Loucy (cell line): Measurements from ENCODE around the gene KIAA1328.

Source experiments
- H2AFZ ChIP-seq: fragments of 200-600 bp; sonication (generic); 2 replicates; pipeline ENCODE4 v1.6.0; 2016; ENCODE audit warnings: antibody characterized with exemption, mild to moderate bottlenecking, low read length, moderate library complexity
- H3F3A ChIP-seq: fragments of 200-600 bp; 2 replicates; pipeline ENCODE4 v1.6.0; 2016; ENCODE audit warnings: antibody characterized with exemption, low read depth, mild to moderate bottlenecking
- H3K27me3 ChIP-seq: fragments of 200-600 bp; sonication (generic); 2 replicates; pipeline ENCODE4 v1.6.1; 2014; ENCODE audit warnings: low read length, mild to moderate bottlenecking; ENCODE audit not compliant: insufficient read depth, poor library complexity, severe bottlenecking
- H3K36me3 ChIP-seq: fragments of 200-600 bp; sonication (generic); 2 replicates; pipeline ENCODE4 v1.6.1; 2016; ENCODE audit warnings: low read length; ENCODE audit not compliant: insufficient read depth
- H3K4me1 ChIP-seq: fragments of 200-600 bp; sonication (generic); 2 replicates; pipeline ENCODE4 v1.5.1; 2014; ENCODE audit warnings: low read length, mild to moderate bottlenecking; ENCODE audit not compliant: insufficient read depth, poor library complexity, severe bottlenecking
- H3K4me2 ChIP-seq: fragments of 200-600 bp; sonication (generic); 2 replicates; pipeline ENCODE4 v1.6.0; 2014; ENCODE audit warnings: antibody characterized with exemption, low read length, low read depth, mild to moderate bottlenecking; ENCODE audit not compliant: poor library complexity, severe bottlenecking
- H3K4me3 ChIP-seq: fragments of 200-600 bp; sonication (generic); 2 replicates; pipeline ENCODE4 v1.5.1; 2014; ENCODE audit warnings: low read length, mild to moderate bottlenecking, mixed read lengths; ENCODE audit not compliant: poor library complexity, severe bottlenecking
- H3K79me2 ChIP-seq: fragments of 200-600 bp; sonication (generic); 2 replicates; pipeline ENCODE4 v1.6.1; 2014; ENCODE audit warnings: low read length; ENCODE audit not compliant: insufficient read depth
- H3K9ac ChIP-seq: fragments of 200-600 bp; sonication (generic); 2 replicates; pipeline ENCODE4 v1.6.0; 2014; ENCODE audit warnings: mild to moderate bottlenecking, low read depth, low read length, moderate library complexity; ENCODE audit not compliant: poor library complexity, severe bottlenecking
- H3K9me2 ChIP-seq: fragments of 200-600 bp; sonication (generic); replicated peaks from 2 replicates; pipeline ENCODE4 v1.6.1; 2016; ENCODE audit warnings: low read depth, low read length, mixed read lengths
- H3K9me3 ChIP-seq: fragments of 200-600 bp; sonication (generic); 2 replicates; pipeline ENCODE4 v1.6.1; 2014; ENCODE audit warnings: mild to moderate bottlenecking, antibody characterized with exemption, low read length, low read depth; ENCODE audit not compliant: insufficient read depth
- H4K20me1 ChIP-seq: fragments of 200-600 bp; sonication (generic); 2 replicates; pipeline ENCODE4 v1.6.0; 2014; ENCODE audit warnings: antibody characterized with exemption, low read length, mild to moderate bottlenecking; ENCODE audit not compliant: insufficient read depth, poor library complexity, severe bottlenecking
- EZH2phosphoT487 ChIP-seq: fragments of 200-600 bp; IDR thresholded peaks from 2 replicates; pipeline ENCODE4 v1.6.1; 2018; ENCODE audit warnings: antibody characterized with exemption, mild to moderate bottlenecking, moderate library complexity, borderline replicate concordance
- TF ChIP-seq, protein P1 (sequence below): fragments of 200-600 bp; sonication (generic); conservative IDR thresholded peaks from 2 replicates; pipeline ENCODE4 v1.5.1; 2014; ENCODE audit warnings: mild to moderate bottlenecking, antibody characterized with exemption, low read length

KIAA1328 gene

DNA sequence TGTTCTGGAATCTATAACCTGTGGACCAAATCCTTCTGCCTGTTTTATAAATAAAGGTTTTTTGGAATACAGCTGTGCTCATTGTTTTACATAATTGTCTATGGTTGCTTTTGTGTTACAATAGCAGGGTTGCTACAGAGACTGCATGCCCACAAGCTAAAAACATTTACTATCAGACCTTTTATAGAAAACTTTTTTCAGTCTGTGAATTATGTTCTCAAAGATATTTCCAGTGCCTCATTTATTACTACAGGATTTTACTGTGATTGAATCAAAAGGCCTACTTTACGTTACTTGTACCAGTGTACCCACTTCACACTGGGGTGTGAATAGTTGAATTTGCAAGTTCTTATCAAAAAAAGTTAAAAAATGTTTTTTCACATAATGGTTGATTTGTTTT, 7.0 kb downstream of the KIAA1328 start:
- Histone ChIP-seq H3K9ac (no peak overlapping the region), H3K4me2 (no peak overlapping the region), H4K20me1 (no peaks in the 10 kb centered on the region), H2AFZ (no peak overlapping the region), H3K36me3 (no peaks in the 10 kb centered on the region), H3K4me3 (no peak overlapping the region), H3K79me2 (peaks cover 10% of the 10 kb centered on the region; the same call in 1 of the 2 replicates), H3F3A (no peaks in the 10 kb centered on the region), H3K9me2 (no peaks in the 10 kb centered on the region), H3K27me3 (no peaks in the 10 kb centered on the region), H3K4me1 (peaks cover 16% of the 10 kb centered on the region), H3K9me3 (no peaks in the 10 kb centered on the region)
- TF ChIP-seq EZH2phosphoT487, result no peak
- TF ChIP-seq, protein P1, sequence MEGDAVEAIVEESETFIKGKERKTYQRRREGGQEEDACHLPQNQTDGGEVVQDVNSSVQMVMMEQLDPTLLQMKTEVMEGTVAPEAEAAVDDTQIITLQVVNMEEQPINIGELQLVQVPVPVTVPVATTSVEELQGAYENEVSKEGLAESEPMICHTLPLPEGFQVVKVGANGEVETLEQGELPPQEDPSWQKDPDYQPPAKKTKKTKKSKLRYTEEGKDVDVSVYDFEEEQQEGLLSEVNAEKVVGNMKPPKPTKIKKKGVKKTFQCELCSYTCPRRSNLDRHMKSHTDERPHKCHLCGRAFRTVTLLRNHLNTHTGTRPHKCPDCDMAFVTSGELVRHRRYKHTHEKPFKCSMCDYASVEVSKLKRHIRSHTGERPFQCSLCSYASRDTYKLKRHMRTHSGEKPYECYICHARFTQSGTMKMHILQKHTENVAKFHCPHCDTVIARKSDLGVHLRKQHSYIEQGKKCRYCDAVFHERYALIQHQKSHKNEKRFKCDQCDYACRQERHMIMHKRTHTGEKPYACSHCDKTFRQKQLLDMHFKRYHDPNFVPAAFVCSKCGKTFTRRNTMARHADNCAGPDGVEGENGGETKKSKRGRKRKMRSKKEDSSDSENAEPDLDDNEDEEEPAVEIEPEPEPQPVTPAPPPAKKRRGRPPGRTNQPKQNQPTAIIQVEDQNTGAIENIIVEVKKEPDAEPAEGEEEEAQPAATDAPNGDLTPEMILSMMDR, result no peak

DNA sequence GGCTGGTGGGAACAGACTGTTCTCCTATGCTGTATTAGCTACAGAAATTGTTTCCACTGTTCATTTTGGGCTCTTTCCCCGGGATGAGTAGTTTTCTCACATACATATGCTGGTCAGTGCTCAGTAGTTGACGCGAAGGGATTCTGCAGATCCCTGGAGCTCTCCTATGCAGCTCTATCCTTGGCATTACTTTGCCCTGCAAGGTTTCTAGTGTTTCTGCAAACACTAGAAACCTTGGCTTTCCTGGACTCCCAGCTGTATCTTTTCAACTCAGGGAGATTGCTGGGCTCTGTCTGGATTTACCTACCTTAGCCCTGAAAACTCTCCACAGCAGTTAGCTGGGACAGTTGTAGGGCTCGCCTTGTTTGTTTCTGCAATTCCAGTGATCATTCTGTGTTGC, 10.9 kb downstream of the KIAA1328 start:
- no peak for TF ChIP-seq EZH2phosphoT487
- TF ChIP-seq, protein P1, result no peak
- no peaks in the 10 kb centered on the region for H3K9me3 ChIP-seq

DNA sequence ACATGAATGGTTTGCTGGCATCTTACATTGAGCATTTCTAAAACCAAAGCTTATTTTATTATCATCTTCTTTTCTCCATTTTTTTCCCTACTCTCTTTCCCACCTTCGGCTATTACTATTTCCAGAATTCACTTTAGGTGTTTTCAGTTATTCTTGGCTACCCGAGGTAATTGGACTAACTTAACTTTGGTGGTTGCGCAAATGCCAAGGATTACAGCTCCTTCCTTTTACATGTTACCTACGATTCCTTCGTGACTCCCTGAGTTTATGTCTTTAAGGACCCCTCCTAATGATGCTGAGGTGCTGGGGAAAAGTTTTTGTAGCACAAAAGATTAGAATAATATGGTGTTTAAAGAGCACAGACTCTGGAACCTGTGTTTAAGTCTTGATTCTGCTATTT, 14.3 kb downstream of the KIAA1328 start:
- peak overlapping the region; percentile 58 for H3K4me2 ChIP-seq
- no peaks in the 10 kb centered on the region for H3K27me3 ChIP-seq
- H3F3A ChIP-seq, result no peaks in the 10 kb centered on the region
- no peak overlapping the region for H3K9ac ChIP-seq
- H3K79me2 ChIP-seq, result no peaks in the 10 kb centered on the region
- H3K36me3 ChIP-seq, result no peaks in the 10 kb centered on the region
- no peaks in the 10 kb centered on the region for H4K20me1 ChIP-seq
- TF ChIP-seq, protein P1, result no peak
- TF ChIP-seq EZH2phosphoT487, result no peak
- no peaks in the 10 kb centered on the region for H3K9me2 ChIP-seq
- peak overlapping the region; percentile 34 for H3K4me3 ChIP-seq
- peaks cover 16% of the 10 kb centered on the region for H3K4me1 ChIP-seq
- no peak overlapping the region for H2AFZ ChIP-seq
- no peaks in the 10 kb centered on the region for H3K9me3 ChIP-seq

More for the DNA sequence above, 10.9 kb downstream of the KIAA1328 start:
- no peak overlapping the region for H2AFZ ChIP-seq
- no peaks in the 10 kb centered on the region for H3K79me2 ChIP-seq
- H3K4me3 ChIP-seq, result no peak overlapping the region
- no peaks in the 10 kb centered on the region for H3K9me2 ChIP-seq
- H3K27me3 ChIP-seq, result no peaks in the 10 kb centered on the region
- no peaks in the 10 kb centered on the region for H4K20me1 ChIP-seq
- no peak overlapping the region for H3K9ac ChIP-seq
- peaks cover 16% of the 10 kb centered on the region for H3K4me1 ChIP-seq
- H3K4me2 ChIP-seq, result no peak overlapping the region
- H3K36me3 ChIP-seq, result no peaks in the 10 kb centered on the region
- no peaks in the 10 kb centered on the region for H3F3A ChIP-seq
